ENCODE measurements around the gene TCTA.

DNA sequence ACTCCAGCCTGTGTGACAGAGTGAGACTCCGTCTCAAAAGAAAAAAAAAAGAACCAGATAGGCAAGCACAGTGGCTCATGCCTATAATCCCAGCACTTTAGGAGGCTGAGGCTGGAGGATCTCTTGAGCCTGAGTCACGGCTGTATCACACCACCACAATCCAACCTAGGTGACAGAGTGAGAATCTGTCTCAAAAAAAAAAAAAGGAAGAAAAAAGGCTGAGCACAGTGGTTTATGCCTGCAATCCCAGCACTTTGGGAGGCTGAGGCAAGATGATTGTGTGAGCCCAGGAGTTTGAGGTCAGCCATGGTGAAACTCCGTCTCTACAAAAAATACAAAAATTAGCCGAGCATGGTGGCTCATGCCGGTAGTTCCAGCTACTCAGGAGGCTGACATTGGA, 22.5 kb downstream of the TCTA start:
- TF ChIP-seq, protein P1, sequence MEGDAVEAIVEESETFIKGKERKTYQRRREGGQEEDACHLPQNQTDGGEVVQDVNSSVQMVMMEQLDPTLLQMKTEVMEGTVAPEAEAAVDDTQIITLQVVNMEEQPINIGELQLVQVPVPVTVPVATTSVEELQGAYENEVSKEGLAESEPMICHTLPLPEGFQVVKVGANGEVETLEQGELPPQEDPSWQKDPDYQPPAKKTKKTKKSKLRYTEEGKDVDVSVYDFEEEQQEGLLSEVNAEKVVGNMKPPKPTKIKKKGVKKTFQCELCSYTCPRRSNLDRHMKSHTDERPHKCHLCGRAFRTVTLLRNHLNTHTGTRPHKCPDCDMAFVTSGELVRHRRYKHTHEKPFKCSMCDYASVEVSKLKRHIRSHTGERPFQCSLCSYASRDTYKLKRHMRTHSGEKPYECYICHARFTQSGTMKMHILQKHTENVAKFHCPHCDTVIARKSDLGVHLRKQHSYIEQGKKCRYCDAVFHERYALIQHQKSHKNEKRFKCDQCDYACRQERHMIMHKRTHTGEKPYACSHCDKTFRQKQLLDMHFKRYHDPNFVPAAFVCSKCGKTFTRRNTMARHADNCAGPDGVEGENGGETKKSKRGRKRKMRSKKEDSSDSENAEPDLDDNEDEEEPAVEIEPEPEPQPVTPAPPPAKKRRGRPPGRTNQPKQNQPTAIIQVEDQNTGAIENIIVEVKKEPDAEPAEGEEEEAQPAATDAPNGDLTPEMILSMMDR (conservative IDR thresholded peaks at IDR 0.05; ENCODE audit: low read depth, low read length), result no peak
- TF ChIP-seq EZH2 (IDR thresholded peaks at IDR 0.05; ENCODE audit: borderline replicate concordance, low read depth, low read length, poor library complexity, severe bottlenecking), result no peak
